ENCODE data around the gene LMO7. TPM values are rescaled to one million over a fixed set of nuclear protein-coding genes. Genes with fewer than 3 reads are reported as not detected.

The LMO7 gene
- total RNA-seq, 1 experiment from 2014 or later, result 20.4 TPM

GRCh38 chr13:75761369-75761768, 125.2 kb downstream of the LMO7 start:
- Histone ChIP-seq H3K79me2 (ENCODE audit: insufficient read depth, low read length) (no peaks in the 10 kb centered on the region), H2AFZ (ENCODE audit: low read length) (no peak overlapping the region), H3K18ac (ENCODE audit: insufficient read length, low read depth, low read length) (no peak overlapping the region), H3K9ac (ENCODE audit: extremely low read depth, insufficient read length, low read length) (no peak overlapping the region), H3K4ac (ENCODE audit: low read depth, low read length) (no peak overlapping the region), H3K23ac (ENCODE audit: insufficient read length, low read depth, low read length) (no peak overlapping the region), H3K4me2 (ENCODE audit: insufficient read depth, insufficient read length, low read length) (no peak overlapping the region), H4K8ac (replicated peaks; ENCODE audit: insufficient read length, low read depth, low read length) (no peak overlapping the region), H3K79me1 (ENCODE audit: insufficient read depth, low read depth, low read length, poor library complexity, severe bottlenecking) (no peaks in the 10 kb centered on the region), H4K5ac (ENCODE audit: insufficient read length, low read depth, low read length) (no peak overlapping the region), H3T11ph (ENCODE audit: low read length) (no peak overlapping the region), H3K23me2 (ENCODE audit: insufficient read length, low read depth, low read length, poor library complexity, severe bottlenecking) (no peaks in the 10 kb centered on the region), H4K91ac (ENCODE audit: insufficient read length, low read depth, low read length) (no peak overlapping the region), H2BK15ac (ENCODE audit: low read depth, low read length) (no peak overlapping the region), H3K27me3 (ENCODE audit: insufficient read depth, low read length) (no peaks in the 10 kb centered on the region), H2BK20ac (ENCODE audit: low read depth, low read length, poor library complexity, severe bottlenecking) (no peak overlapping the region), H3K9me3 (ENCODE audit: control insufficient read depth, low read depth, low read length) (no peaks in the 10 kb centered on the region), H3K56ac (ENCODE audit: insufficient read length, low read depth, low read length) (no peak overlapping the region), H3K27ac (ENCODE audit: insufficient read length, low read depth, low read length) (no peak overlapping the region), H3K4me1 (ENCODE audit: insufficient read depth, low read length) (no peaks in the 10 kb centered on the region), H2BK5ac (ENCODE audit: insufficient read length, low read length) (no peak overlapping the region), H3K14ac (ENCODE audit: insufficient read depth, low read length) (no peak overlapping the region), H2BK12ac (ENCODE audit: insufficient read length, low read depth, low read length) (no peak overlapping the region), H2AK5ac (ENCODE audit: insufficient read length, low read length) (no peak overlapping the region), H4K20me1 (ENCODE audit: control insufficient read depth, insufficient read depth, insufficient read length) (no peaks in the 10 kb centered on the region), H2BK120ac (ENCODE audit: low read depth, low read length, poor library complexity, severe bottlenecking) (no peak overlapping the region)
- TF ChIP-seq, protein P1, sequence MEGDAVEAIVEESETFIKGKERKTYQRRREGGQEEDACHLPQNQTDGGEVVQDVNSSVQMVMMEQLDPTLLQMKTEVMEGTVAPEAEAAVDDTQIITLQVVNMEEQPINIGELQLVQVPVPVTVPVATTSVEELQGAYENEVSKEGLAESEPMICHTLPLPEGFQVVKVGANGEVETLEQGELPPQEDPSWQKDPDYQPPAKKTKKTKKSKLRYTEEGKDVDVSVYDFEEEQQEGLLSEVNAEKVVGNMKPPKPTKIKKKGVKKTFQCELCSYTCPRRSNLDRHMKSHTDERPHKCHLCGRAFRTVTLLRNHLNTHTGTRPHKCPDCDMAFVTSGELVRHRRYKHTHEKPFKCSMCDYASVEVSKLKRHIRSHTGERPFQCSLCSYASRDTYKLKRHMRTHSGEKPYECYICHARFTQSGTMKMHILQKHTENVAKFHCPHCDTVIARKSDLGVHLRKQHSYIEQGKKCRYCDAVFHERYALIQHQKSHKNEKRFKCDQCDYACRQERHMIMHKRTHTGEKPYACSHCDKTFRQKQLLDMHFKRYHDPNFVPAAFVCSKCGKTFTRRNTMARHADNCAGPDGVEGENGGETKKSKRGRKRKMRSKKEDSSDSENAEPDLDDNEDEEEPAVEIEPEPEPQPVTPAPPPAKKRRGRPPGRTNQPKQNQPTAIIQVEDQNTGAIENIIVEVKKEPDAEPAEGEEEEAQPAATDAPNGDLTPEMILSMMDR (conservative IDR thresholded peaks at IDR 0.05), result no peak
- DNase-seq, result no peak
- no peaks in the 10 kb centered on the region; a peak in 1 of 5 replicates for H3K9me3 Mint-ChIP-seq
- no peak overlapping the region for H3K4me3 Mint-ChIP-seq
- peaks cover 0 to 15% of the 10 kb centered on the region in 2 experiments; a peak in 2 of 4 replicates for H3K4me1 Mint-ChIP-seq
- WGBS (ENCODE audit: extremely low coverage, insufficient read length, low lambda C conversion rate), result 100% methylated on average over 1 of the region's 3 CpGs
- peak overlapping the region in 1 of 3 experiments; percentile 87; a peak in 1 of 7 replicates for H3K27ac Mint-ChIP-seq
- H3K27me3 Mint-ChIP-seq (ENCODE audit: low read depth), result no peaks in the 10 kb centered on the region
- H3K36me3 Mint-ChIP-seq (ENCODE audit: insufficient read depth in 1 of 3, low read depth in 3 of 3), result peaks cover 0 to 3% (median 3%) of the 10 kb centered on the region in 3 experiments; a peak in 4 of 7 replicates
